HepG2 (cell line): Measurements from ENCODE around the gene MTX3.
A peak's percentile ranks its signal among the peaks of the same experiment; 100 is the strongest.

Experiments used
- CENPT ChIP-seq: sonication (generic); formaldehyde crosslinking; IDR thresholded peaks from 2 replicates; pipeline ENCODE4 v1.8.0; 2022; ENCODE audit warnings: low read depth, mild to moderate bottlenecking, moderate library complexity, missing genetic modification reagents
- CTCF ChIP-seq: sonication (generic); formaldehyde crosslinking; IDR thresholded peaks from 2 replicates; pipeline ENCODE4 v1.5.0; 2020; ENCODE audit warnings: mild to moderate bottlenecking, missing genetic modification reagents, moderate library complexity
- FOSL2 ChIP-seq: sonication (generic); formaldehyde crosslinking; IDR thresholded peaks from 2 replicates; pipeline ENCODE4 v1.4.0; 2020; ENCODE audit warnings: missing genetic modification reagents
- FOXO4 ChIP-seq: sonication (generic); formaldehyde crosslinking; conservative IDR thresholded peaks from 2 replicates; pipeline ENCODE4 v1.8.1; 2023; ENCODE audit warnings: missing genetic modification reagents
- MZF1 ChIP-seq: sonication (generic); formaldehyde crosslinking; IDR thresholded peaks from 2 replicates; pipeline ENCODE4 v1.8.1; 2023; ENCODE audit warnings: mild to moderate bottlenecking, missing genetic modification reagents, borderline replicate concordance
- RBM39 ChIP-seq: fragments of 200-400 bp; formaldehyde crosslinking; IDR thresholded peaks from one replicate; pipeline ENCODE4 v1.6.1; 2018; ENCODE audit warnings: antibody characterized with exemption, mild to moderate bottlenecking, low read depth, low read length; ENCODE audit not compliant: poor library complexity, severe bottlenecking
- TBP ChIP-seq: sonication (generic); formaldehyde crosslinking; IDR thresholded peaks from 2 replicates; pipeline ENCODE4 v1.5.0; 2020; ENCODE audit warnings: missing genetic modification reagents
- ZBTB33 ChIP-seq: sonication (generic); formaldehyde crosslinking; IDR thresholded peaks from 2 replicates; pipeline ENCODE4 v1.4.0; 2020; ENCODE audit warnings: missing genetic modification reagents
- ZNF576 ChIP-seq: sonication (generic); formaldehyde crosslinking; IDR thresholded peaks from 2 replicates; pipeline ENCODE4 v1.4.0; 2020; ENCODE audit warnings: mild to moderate bottlenecking, missing genetic modification reagents

GRCh38 chr5:79990598-79991507, at the start of gene MTX3:
- peak; percentile 28; the same call in 1 of the 2 replicates for TF ChIP-seq CTCF (CRISPR knock-in tag)
- no peak for TF ChIP-seq TBP
- TF ChIP-seq FOXO4 (CRISPR knock-in tag): no peak
- peak; percentile 66; the same call in 1 of the 2 replicates for TF ChIP-seq CENPT (CRISPR knock-in tag)
- TF ChIP-seq MZF1 (CRISPR knock-in tag): no peak
- TF ChIP-seq FOSL2 (CRISPR knock-in tag): peak; percentile 8; the same call in 1 of the 2 replicates
- TF ChIP-seq ZNF576: no peak
- no peak for TF ChIP-seq ZBTB33
- peak; percentile 45 for TF ChIP-seq RBM39
